ENCODE results near the gene VARS2.
"Not testable (repeated sequence)": the region's sequence is repeated elsewhere in the genome, so short reads cannot be mapped to it uniquely, and the experiment has no call there.

The VARS2 gene

DNA sequence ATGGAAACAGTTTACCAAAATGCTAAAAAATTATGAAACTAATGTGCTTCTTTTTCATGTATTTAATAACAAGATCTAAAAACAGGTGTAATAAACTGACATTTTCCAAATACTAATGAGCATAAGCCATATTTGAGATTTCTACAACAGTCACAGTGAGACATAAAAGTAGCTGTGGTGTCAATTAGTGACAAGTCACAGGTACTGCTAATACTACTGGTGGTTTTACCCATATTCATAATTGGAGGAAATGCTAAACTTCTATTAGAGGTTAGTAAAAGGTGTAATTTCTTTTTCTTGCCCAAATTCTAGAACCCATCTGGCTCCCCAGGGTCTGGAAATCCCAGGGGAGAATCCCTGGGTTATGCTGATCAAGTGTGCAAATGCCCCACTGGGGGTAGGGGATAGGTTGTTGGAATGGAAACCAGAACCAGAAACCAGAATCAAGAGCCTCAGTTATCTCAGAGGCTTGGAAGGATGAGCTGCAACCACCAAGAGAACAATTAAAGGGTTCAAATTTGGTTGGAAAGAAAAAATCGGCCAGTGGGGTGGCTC is 13.1 kb upstream of the VARS2 start:
- DNase-seq: no peak

DNA sequence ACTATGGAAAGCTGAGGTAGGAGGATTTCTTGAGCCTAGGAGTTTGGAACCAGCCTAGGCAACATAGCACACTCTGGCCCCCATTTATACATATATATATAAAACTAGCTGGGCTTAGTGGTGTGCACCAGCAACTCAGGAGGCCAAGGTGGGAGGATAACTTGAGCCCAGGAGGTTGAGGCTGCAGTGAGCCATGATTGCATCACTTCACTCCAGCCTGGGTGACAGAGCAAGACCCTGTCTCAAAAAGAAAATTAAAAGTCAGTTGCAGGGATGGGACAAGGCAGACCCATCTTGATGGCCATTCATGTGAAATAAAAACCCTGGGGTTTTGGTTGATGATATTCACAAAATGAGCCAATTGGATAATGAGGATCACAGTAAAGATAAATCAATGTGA is 12.6 kb upstream of the VARS2 start:
- DNase-seq: no peak

DNA sequence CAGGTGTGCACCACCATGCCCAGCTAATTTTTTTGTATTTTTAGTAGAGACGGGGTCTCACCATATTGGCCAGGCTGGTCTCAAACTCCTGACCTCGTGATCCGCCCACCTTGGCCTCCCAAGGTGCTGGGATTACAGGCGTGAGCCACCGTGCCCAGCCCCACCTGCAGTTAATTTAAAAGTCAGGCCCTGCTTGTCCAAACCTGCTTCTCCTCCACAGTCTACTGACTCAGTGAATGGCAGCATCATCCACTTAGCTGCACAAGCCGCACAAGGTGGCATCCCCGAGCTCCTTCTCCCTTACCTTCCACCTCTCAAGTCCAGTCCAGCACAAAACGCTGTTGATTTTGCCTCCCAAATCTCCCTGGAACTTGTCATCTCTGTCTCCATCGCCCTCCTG is 11.8 kb upstream of the VARS2 start:
- not testable (repeated sequence) for DNase-seq

DNA sequence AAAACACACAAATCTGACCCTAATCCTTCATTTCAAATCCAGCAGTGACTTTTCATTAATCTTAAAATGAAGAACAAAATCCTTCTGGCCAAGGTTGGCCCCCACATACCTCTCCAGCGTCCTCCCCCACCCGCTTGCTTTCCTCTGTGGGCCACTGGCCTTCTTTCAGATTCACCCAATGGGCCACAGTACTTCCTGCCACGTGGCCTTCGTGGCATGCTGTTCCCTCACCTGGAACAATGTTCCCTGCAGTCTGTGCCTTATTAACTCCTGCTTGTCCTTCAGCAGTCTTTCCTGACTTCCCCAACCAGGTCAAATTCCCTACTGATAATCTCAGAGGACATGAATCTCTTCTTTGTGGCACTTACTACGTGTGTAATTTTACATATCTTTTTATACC is 11.3 kb upstream of the VARS2 start:
- DNase-seq: no peak

DNA sequence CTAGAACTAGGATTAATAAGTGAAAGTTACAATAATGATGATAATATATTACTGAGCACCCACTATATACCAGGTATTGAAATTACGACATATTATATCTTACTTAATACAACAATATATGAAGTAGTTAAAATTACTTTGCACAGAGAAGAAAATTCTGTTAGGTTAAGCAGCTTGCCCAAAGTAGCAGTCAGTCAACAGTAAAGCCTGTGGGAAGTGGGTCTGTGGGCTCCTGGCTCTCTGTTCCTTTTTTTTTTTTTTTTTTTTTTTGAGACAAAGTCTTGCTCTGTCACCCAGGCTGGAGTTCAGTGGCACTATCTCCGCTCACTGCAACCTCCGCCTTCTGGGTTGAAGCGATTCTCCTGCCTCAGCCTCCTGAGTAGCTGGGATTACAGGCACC is 10.8 kb upstream of the VARS2 start:
- DNase-seq: no peak

DNA sequence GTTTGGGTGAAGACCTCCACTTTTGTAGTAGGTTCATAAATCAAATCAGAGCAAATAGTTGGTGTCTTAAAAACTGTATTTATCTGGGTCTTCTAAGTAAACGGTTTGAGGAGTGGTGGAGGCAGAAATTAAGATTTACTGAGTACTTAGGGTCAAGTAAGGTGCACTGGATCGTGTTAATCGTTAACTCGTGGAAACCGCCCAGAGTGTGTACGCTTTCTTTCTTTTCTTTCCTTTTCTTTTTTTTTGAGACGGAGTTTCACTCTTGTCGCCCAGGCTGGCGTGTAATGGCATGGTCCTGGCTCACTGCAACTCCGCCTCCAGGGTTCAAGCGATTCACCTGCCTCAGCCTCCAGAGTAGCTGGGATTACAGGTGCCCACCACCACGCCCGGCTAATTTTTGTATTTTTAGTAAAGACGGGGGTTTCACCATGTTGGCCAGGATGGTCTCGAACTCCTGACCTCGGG is 6.7 kb upstream of the VARS2 start:
- DNase-seq: not testable (repeated sequence)

DNA sequence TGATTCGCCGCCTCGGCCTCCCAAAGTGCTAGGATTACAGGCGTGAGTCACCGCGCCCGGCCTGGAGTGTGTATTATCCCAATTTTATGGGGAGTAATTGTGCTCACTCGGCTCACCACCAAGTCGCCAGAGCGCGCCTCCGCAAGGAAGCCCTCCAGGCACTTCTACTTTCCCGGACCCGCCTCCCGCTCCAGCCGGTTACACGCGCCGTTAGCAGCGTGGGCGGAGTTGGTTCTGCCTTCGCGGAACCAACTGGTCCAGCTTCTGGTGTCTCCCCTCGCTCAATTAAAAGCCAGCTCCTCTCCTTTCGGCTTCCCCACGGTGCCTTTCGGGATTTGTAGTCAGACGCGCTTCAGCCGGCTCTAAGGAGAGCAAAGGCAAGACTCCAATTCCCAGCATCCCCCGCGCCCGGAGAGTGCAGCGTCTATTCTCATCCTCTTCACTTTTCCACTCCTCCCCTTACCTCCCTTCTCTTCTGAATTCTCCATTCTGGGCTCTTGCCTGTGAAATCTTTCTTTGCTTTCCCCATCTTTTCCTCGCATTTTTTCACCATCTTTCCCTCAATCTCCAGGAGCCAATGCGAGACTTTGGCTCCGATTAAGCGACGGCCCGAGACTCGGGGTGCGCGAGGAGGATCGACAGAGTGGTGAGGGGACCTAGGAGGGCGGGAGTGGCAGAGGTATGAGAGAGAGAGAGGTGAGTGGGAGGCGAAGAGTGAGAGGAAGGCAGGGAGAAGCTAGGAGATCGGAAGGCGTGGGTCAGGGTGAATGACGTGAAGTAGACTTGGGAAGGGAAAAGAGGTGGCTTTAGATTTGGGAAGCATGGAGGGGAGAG is 6.1 kb upstream of the VARS2 start, which contains the start of gene GTF2H4:
Gene GTF2H4, plus strand, starts transcription at position 450 of the 834 bp plus-strand sequence.
- DNase-seq: peak; percentile 91

DNA sequence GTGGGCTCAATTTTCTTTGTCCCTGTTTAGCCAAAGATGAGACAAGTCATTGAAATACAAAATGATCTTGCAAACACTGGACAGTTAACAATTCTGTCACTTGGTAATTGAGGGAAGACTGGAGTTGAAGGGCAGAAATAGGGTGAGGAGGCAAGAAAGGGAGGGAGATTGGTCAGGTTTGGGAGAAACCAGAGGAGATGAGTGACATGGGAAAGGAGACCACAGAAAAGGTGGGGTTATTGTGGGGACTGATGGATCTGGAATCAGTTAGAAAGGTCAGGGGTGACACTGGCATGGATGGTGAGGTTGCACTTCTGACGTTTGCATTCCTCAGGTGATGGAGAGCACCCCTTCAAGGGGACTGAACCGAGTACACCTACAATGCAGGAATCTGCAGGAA is 5.3 kb upstream of the VARS2 start:
- no peak for DNase-seq

DNA sequence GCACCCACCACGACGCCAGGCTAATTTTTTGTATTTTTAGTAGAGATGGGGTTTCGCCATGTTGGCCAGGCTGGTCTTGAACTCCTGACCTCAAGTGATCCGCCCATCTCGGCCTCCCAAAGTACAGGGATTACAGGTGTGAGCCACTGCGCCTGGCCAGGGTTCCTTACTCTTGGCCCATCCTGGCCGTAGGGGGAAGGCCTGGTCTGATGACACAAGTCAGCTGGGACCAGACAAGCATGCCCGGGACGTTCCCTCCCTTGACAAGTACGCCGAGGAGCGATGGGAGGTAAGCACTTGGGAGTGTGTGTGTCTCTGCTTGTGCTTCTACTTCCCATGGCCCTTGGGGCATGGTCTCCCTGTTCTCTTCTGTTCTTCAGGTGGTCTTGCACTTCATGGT is 3.6 kb upstream of the VARS2 start:
- DNase-seq: not testable (repeated sequence)

DNA sequence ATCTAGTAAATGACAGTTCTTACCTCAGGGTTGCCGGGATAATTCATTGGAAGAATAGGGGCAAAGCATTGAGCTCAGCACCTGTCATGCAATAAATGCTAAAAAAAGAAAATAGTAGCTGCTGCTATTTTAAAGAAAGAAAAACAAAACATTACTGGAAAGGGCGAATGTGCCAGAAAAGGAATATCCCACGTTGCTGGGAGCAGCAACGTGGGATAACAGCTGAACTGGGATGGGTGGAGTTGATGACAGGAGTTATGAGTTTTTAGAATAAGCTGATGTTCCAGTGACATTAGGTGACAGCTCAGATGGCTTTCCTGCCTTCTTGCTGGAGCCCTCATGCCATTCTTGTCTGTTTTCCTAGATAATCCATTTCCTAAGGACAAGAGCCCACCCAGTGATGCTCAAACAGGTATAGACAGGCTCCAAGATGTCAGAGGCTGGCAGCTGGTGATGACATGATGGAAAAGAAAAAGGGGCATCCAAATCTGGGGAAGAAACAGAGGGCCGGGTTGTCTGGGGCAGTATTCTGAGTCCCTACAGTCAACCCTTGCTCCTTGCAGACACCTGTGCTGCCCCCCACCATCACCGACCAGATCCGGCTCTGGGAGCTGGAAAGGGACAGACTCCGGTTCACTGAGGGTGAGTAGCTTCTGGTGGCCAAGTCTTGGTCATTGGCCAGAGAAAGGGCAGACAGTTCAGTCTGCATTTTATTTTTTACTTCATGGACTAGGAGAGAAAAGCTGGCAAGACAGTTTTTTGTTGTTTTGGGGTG is 1.1 kb upstream of the VARS2 start:
- no peak for DNase-seq

DNA sequence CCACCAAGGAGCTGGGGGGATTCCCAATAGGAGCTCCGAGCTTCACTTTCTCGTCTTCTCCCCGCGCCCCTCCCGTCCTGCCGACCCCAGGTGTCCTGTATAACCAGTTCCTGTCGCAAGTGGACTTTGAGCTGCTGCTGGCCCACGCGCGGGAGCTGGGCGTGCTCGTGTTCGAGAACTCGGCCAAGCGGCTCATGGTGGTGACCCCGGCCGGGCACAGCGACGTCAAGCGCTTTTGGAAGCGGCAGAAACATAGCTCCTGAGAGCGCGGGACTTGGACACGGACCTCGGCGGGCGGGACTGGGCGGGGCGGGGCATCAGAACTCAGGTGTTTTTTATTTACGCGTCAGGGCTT is 340 bp upstream of the VARS2 start:
- DNase-seq: no peak

DNA sequence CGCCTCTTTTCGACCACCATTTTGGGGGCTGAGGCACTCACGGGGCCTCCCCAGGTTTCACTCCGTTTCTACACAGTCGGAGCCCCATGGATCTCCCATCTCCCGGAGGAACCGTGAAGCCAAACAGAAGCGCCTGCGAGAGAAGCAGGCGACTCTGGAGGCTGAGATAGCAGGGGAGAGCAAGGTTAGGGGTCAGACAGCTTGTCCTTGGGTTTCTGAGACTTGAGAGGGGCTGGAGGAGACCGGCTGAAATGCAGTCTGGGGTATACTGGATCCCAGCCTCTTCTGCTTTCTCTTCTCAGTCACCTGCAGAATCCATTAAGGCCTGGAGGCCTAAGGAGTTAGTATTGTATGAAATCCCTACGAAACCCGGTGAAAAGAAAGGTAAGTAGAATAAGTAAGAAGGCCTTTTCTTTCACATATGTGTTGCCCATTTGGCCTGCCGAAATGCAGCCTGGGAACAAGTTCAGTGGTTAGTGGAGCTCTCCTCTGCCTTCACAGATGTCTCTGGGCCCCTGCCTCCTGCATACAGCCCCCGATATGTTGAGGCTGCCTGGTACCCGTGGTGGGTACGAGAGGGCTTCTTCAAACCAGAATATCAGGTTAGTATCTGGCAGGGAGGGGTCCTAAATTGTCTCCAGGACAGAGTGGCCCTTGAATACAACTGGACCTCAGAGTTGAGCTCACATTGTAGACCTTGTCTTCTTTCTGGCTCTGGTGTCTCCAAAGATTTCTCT is 984 bp downstream of the VARS2 start:
- DNase-seq: no peak

DNA sequence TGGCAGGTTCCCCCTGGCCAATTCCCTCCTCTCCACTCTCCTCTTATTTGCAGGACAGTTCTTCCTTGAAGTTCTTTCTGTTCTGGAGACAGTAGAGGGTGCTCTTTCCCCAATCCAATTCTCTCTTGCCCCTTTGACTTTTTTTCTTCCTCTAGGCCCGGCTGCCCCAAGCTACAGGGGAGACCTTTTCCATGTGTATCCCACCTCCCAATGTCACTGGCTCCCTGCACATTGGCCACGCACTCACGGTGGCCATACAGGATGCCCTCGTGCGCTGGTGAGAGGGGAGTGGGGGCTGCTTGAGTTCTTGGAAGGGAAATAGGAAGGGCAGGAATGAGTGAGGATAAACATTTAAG is 1.5 kb downstream of the VARS2 start:
- DNase-seq: no peak

DNA sequence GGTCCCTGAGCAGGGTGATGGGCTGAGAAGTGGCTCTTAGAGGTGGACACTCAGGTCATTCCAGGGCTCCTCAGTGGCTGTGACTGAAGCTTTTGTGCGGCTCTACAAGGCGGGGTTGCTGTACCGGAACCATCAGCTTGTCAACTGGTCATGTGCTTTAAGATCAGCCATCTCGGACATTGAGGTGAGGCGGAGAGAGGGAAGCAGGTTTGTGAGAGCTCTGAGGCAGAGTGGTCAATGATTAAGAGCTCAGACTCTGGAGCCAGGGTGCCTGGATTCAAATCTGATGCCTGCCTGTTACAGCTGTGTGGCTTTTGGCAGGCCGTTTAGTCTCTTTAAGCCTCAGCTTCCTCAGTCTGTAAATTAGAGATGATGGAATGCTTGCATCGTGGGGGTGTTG is 3.0 kb downstream of the VARS2 start:
- no peak for DNase-seq

DNA sequence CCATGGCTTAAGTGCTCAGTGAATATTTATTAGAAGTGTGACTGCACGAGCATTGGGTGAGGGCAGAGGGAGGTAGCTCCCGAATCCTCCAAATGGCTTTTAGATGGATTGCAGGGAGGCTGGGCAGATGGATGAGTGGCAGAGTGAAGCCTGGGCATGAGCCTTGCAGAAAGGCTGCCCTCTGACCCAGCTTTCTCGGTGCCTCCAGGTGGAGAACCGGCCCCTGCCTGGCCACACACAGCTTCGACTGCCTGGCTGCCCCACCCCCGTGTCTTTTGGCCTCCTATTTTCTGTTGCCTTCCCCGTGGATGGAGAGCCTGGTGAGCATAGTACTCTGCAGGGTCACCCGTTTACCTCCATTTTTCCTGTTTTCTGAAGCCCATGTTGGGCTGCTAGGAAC is 3.4 kb downstream of the VARS2 start:
- DNase-seq: no peak

DNA sequence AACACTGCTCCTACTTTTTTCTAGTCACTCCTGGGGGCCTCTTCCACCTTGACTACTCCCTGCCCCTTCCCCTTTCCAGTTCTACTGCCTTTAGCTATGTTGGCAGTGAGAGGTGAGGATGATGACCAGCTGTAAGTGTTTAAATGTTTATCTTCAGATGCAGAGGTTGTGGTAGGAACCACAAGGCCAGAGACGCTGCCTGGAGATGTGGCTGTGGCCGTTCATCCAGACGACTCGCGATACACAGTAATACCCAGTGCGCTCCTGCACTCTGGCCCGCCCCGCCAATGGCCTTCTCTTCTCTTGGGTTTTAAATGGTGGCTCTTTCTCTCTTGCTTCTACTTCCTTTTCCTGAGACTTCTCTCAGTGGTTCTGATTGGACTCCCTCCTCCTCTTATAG is 4.6 kb downstream of the VARS2 start:
- no peak for DNase-seq

DNA sequence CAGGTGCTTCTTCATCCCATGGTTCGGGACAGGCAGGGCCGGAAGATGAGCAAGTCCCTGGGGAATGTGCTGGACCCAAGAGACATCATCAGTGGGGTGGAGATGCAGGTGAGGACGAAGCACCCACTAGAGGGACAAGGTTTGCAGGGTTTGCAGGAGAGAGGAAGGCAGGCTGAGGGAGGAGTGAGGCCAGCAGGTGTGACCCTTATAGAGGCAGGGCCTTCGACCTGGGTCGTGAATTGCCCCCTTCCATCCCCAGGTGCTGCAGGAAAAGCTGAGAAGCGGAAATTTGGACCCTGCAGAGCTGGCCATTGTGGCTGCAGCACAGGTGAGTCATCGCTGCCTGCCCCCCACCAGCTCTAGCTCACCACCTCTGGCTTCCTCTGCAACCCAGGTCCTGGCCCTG is 8.4 kb downstream of the VARS2 start:
- no peak for DNase-seq

DNA sequence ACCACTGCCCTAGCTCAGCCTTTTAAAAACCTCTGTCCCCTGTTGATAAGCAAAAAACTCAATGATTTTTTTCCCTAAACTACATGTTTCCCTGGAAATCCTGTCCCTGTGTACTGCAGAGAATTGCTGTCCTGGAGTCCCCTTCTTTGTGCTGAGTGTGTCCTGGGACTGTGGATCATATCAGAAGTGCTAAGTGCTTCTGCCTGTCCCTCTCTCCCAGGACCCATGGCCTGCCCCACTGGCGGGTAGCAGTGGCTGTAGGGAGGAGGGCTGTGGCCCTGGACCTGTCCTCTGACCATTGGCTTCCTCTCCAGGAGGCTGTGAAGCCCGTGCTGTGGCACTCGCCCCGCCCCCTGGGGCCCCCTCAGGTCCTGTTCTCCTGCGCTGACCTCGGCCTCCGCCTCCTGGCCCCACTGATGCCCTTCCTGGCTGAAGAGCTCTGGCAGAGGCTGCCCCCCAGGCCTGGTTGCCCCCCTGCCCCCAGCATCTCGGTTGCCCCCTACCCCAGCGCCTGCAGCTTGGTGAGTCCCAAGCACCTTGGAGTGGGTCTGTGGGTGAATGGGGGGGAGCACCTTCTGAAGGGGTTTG is 10.1 kb downstream of the VARS2 start:
- not testable (repeated sequence) for DNase-seq

DNA sequence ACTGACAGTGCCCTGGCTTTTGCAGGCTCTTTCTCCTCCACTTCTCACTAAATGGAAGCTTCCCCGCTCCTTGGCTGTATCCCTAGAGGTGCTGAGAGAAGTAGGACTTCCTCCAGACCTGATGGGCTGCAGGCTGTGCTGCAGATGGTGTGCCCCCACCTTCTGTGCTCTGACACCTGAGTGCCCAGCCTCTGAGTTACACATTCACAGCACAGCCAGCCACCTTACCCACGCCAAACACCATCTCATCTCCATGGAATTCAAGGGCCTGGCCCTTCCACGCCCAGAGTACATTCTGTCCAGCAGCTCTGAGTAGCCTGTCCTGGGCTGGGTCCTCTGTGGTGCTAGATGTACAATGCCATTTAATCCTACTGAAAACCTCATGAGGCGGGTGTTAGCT is 12.6 kb downstream of the VARS2 start:
- no peak for DNase-seq

DNA sequence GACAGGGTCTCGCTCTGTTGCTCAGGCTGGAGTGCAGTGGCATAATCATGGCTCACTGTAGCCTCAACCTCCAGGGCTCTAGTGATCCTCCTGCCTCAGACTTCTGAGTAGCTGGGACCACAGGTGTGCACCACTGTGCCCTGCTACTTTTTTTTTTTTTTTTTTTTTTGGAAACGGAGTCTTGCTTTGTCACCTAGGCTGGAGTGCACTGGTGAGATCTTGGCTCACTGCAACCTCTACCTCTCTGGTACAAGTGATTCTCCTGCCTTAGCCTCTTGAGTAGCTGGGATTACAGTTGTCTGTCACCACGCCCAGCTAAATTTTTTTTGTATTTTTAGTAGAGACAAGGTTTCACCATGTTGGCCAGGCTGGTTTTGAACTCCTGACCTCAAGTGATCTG is 13.0 kb downstream of the VARS2 start:
- not testable (repeated sequence) for DNase-seq

DNA sequence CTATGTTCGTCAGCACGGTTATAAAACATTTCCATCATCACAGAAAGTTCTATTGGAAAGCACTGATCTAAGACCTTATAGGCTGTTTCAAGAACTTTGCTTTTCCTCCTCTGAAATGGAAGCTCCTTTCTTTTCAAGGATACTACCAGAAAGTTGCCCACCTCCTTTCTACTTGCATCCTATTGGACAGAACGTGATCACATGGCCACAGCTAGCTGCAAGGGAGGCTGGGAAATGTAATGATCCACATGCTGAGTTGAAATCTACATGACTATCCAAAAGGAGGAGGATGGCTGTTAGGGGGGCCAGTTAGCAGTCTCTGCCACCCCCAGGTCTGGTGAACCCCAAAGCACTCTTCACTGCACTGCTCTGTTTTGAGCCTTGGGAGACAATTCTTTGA is 14.6 kb downstream of the VARS2 start:
- no peak for DNase-seq

DNA sequence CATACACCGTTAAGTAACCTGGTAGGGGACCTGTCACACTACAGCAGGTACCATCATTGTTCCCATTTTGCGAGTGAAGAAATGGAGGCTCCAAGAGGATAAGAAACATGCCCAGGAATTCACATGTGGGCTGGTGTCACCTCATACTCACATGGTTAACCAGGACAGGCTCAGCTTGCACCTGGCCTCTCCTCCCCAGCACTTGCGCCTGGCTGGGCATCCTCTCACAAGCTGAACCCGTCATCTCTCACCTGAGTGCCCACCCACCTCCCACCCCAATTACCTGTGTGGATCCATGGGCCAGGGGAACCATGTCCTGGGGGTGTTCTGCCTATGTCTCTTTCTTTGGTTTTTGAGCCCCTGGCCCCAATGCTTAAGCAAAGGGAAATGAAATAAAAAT is 16.5 kb downstream of the VARS2 start:
- no peak for DNase-seq

DNA sequence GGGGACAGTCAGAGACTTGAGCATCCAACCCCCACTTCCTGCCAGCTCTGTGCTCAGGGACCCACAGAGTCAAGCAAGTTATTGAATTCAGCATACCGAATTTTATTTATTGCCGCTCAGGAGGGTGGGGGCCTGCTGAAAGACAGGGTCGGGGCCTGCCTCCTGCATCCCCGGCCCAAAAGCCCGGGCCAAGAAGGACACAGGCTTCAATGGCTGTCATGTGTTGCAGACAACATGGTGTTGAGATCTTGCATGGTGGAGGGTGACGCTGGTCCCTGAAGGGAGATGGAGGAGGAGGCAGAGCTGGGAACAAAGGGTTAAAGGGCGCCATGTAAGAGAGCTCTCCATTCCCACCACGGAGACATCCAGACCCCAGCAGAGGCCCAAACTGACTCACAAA is 17.2 kb downstream of the VARS2 start:
- no peak for DNase-seq

Data from T-helper 9 cell (primary cell).